SKM-1 treated with dmso at 0.1 percent for 144 hours (cell line): ENCODE results near the gene COMT.
"Not testable (repeated sequence)": the region's sequence is repeated elsewhere in the genome, so short reads cannot be mapped to it uniquely, and the experiment has no call there.

Experiments used
- DNase-seq: peaks from one replicate; lab custom pipeline; 2025; ENCODE audit not compliant: unreplicated experiment; lab: John Stamatoyannopoulos, UW

The COMT gene

DNA sequence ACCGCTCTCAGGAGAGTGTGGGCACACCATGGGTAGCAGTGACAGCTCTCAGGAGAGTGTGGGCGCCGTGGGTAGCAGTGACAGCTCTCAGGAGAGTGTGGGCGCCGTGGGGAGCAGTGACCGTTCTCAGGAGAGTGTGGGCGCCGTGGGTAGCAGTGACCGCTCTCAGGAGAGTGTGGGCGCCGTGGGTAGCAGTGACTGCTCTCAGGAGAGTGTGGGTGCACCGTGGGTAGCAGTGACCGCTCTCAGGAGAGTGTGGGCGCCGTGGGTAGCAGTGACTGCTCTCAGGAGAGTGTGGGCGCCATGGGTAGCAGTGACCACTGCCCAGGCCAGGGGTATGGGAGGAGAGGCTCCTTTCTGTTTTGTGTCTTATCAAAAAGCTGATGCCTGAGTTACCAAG, 33.7 kb upstream of the COMT start:
- DNase-seq, result not testable (repeated sequence)

DNA sequence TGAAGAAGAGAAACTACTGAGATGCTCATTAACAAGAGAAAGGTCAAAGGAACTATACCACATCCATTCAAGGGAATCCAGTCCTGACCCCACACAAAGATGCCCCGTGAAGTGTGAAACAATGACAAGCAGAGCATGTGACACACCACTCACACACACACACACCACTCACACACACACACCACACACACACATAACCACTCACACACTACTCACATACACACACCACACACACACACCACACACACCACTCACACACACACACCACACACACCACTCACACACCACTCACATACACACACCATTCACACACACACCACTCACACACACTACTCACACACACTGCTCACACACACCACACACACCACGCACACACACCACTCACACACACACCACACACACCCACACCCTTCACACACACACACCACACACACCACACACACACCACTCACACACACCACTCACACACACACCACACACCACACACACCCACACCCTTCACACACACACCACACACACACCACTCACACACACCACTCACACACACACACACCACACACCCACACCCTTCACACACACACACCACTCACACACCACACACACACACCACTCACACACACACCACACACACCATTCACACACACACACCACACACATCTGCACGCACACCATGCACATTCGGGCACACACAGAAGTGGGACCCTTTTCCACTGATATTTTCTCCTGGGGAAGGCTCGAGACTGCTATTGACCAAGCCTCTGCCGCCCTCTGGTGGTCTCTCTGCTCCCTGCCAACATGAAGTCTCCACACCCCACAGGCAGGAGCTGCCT, 32.0 kb upstream of the COMT start:
- DNase-seq, result peak; percentile 62

DNA sequence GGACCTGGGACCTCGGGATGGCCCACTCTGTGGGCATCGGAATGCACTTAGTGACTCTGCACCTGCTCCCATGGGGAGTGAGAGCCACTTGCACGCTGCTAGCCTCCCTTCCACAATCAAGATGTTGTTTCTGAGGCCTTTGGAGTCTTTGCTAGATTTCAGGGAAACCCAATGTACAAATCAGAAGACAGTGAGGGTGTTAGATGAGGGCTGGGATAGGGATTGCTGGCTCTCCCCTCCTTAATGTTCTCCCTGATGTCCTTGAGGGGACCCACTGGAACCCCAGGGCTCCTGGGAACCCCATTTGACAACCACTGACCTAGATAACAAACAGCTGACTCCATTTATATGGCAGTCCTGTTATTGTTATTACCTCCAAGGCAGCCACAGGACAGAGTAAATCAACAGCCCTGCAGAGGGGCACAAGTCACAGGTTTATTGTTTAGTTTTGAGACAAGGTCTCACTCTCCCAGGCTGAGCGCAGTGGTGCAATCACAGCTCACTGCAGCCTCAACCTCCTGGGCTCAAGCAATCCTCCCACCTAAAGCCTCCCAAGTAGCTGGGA, 31.3 kb upstream of the COMT start:
- DNase-seq, result no peak

DNA sequence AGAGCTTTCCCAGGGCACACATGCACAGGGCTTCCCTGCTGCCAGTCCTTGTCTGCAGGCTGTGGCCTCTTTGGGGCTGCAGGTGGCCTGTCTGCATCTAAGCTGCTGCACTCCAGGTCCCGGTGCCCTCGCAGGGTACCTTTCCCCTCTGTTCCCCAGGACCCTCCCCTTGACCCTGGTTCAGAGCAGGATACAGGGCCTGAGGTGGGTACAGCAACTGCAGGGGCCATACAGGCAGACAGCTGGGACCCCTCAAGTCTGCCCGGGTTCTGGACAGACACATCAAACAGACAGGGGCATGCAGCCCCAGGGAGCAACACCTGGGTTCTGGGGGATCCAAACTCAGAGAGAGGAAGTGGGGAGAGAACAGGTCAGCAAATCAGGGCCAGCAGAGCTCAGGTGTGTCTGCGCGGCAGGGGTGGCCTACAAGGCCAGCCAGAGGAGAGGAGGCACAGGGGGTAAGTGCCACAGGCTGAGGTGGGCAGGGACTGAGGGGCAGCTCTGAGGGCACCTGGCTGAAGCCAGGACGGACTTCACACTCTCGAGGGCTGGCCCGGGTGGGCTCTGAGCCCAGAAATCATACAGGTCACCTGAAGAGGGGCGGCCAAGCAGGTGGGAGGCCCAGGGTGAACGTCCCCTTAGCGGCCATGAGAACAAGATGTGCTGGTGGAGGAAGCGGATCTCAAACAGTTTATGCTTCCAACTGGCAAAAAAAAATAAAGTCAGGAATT, 29.9 kb upstream of the COMT start:
- no peak for DNase-seq

DNA sequence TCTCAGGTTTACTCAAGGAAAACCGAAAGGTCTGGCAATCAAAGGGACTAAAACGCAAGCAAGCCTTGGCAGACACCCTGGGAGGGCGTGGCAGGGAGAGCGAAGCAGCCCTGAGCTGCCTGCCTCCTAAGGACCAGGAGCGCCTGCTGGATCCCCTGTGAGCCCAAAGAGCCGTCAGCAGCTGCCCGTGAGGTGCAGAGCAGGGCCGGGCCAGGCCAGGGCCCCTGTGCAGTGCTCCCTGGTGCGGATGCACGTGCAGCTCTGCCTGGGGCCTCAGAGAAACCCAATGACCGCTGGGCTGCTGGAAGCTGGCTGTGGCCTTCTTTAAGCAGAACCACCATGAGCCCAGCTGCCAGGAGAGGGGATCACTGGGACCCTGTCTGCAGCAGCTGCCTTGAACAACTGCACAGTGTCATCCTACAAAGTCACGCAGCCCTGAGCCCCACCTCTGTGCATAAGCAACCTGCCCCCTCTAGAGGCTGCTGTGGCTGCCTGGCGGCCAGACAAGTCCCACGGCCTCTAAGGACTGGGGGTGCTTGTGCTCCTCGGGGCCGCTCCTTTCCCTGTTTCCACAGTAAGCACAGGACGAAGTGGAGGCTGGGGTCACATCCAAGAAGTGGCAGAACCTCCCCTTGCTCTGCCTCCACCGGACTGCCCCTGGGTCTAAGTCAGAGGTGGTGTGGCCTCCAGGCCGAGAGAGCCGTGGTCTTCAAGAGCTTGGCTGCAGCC, 29.1 kb upstream of the COMT start:
- DNase-seq, result no peak

DNA sequence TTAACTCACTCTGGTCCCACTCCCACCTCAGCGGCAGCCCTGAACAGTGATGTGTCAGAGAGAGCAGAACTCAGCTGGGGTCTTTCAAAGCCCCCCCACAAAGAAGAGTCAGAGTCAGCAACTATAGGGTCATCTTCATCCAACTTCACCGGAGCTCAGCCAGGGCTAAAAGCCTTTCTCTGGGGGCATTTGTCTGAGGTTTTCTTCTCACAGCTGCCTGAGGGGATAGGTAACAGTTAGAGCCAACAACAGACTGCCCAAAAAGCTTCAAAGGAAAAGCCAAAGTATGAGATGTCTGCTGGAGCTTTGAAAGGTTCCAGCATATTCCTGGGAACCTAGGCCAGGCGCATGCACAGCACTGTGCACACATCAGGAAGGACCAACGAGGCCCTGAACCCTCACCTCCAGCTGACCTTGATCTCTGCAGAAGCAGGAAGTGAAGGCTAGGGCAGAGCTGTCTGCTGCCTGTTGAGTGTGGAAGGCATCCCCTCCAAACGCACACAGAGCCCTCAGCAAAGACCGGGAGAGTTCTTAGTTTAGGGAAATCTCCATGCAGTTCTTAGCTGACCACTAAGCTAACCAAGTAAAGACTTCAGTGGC, 28.1 kb upstream of the COMT start:
- no peak for DNase-seq

DNA sequence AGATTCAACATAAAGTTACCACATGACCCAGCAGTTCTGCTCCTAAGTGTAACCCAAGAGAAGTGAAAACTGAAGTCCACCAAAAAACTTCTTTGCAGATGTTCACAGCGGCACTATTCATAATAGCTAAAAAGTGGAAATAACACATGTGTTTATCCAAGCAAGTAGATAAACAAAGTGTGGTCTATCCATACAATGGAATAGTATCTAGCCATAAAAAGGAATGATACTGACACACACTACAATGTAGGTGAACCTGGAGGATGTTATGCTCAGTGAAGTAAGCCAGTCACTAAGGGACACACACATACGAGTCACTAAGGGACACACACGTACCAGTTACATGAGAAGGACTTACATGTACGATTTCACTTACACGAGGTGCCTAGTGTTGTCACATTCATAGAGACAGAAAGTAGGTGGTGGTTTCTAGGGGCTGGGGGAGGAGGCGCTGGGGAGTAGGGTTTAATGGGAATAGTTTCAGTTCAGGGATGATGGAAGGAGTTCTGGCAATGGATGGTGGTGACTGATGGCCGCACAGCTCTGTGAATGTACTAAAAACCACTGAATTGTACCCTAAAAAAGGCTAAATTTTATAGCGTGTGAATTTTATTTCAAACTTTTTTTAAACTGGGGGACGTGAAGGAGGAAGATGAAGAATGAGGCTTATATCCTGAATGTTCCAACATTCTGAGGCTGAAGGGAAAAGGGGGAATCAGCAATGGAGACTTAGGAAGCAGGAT, 27.2 kb upstream of the COMT start:
- no peak for DNase-seq

DNA sequence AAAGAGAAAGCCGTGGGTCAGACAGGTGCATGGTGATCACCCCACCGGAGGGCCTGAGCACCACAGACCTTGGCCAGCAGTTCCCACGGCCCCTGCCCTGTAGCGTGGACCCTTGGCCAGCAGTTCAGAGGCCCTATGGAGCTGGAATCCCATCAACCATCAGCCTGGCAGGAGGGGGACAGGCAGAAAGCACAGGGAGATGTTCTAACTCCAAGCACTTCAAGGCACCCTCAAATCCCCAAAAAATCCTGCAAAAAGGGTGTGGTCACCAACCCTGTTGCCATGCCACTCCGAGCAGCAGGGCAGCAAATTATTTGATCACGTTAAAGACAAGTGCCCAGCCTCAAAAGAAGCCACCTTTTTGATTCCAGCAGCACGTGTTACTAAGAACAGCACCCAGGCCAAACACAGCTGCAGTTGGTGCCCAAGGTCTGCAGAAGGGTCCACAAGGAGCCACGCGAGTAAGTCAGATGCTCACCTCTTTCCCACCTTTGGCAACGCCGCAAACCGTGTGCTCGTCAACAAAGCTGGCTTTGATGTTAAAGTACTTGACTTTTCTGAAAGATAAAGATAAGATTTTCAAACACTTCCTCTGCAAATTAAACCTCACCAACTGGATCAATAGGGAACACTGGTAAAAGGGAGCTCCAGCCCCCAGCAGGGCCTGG, 26.2 kb upstream of the COMT start:
- DNase-seq, result no peak

DNA sequence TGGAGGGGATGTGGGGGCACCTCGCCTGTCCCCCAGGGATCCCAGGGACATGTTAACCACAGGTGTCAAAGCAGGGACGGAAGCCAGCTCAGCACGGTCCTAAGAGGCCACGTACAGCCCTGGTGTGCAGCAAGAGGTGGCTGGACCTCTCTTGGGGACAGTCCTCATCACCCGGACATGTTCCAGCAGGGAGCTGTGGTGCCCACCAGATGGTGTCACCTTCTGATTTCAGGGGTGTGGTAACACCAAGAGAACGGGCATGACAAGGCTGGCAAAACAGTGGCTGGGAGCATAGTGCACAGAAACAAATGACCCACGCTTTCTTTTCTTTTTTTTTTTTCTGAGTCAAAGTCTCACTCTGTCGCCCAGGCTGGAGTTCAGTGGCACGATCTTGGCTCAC, 25.6 kb upstream of the COMT start:
- DNase-seq, result no peak

DNA sequence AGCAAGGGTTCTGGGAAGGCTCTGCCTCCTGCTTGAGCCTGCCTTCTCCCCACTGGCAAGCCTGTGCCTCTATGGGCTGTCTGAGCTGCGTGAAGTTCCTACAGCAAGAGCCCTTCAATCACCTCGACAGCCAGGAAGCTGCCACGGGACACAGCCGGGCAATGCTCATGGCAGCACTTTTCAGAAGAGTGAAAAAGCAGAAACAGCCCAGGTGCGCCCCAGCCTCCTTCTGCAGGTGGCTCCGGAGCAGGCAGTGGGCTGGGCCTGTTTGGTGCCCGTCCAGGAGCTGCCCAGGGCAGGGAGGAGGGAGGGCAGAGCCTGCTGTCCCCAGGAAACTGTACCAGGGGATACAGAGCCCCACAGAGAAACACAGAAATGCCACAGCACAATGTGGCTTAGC, 24.6 kb upstream of the COMT start:
- DNase-seq, result no peak

DNA sequence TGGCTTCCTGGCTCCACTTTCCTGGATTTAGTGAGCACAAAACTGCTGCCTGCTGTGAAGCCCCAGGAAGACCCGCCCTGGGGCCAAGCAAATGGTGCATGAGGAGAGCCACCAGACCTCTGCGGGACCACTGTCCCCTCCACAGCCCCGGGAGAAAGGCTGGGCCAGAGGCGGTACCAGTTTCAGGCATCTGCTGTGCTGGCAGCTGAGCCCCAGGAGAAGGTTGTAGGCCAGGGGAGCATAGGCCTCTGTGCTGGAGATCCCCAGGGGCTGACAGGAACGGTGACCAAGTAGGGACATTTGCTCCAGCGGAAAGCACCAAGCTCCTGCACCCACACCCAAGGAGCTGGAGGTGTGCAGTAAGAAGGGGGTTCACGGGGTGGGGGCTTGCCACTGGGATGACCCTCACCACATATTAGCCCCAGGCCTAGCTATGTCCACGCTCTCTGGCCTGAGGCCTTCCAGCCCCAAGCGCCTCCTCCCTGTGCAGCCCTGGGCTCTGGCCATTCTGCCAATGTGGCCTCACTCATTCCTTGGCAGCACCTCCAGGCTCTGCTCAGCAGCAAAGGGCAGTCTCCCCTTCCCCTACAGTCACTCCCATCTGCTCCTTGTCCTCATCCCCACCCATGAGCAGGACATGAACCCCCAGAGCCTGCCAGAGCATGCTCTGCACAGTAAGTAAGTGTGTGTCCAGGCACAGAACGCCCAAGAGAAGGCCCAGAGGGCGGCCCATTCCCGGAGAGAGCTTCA, 24.0 kb upstream of the COMT start:
- DNase-seq, result no peak

DNA sequence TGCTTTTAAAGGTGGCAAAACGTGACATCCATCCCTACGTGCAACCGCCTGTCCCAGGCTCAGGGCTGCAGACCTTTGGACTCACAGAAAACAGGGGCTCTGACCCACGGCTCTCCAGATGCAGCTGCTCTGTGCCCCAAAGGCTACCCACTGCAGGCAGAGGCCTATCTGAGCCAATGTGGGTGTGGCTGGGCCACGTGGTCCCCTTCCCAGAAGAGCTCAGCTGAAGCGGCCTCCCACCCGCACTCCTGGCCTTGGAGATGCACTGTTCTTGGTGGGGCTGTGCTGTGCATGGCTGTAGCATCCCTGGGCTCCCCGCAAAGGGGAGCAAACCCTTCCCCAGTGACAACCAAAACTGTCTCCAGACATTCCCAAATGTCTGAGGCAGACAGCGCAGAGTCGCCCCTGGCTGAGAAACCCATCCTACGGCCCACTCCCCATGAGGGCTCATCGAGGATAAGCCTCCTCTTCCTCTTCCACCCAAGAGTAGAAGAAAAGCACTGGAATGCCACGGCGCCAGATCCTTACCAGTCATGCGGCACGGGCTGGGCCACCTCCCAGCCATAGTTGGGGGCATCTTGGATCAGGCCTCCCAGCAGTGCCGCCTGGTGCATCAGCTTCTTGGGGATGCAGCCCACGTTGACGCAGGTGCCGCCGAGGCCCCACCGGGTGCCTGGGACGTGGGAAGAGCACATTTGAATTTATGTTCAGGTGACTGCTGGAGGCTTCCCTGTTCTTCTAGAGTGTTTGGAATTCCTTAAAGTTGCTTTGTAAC, 23.1 kb upstream of the COMT start:
- DNase-seq, result no peak

DNA sequence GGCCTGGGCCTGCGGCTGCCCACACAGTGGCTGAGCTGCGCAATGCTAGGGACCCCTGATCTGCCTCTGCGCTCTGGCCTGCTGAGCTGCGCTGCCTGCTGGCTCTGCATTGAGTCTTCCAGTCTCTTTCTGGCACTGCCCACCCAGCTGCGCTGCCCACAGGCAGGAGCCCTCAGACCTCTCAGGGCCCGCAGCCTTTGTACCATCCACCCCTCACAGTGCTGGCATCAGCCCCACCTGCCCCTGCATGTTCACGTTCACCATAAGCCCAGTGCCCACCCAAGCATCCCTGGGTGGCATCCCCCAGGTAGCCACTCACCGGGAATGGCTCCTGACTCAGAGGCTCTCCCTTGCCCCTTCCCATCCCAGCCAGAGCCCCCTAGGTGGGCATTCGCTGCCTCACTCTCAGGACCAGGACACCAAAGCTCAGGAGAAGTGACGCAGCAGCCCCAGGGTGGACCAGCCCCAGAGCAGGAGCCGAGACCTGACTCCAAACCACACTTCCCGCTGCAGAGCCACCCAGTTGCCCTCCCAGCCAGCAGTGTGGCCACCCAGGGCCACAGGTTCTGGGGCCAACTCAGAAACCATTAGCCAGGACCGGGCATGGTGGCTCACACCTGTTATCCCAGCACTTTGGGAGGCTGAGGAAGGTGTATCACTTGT, 21.7 kb upstream of the COMT start:
- DNase-seq, result no peak

DNA sequence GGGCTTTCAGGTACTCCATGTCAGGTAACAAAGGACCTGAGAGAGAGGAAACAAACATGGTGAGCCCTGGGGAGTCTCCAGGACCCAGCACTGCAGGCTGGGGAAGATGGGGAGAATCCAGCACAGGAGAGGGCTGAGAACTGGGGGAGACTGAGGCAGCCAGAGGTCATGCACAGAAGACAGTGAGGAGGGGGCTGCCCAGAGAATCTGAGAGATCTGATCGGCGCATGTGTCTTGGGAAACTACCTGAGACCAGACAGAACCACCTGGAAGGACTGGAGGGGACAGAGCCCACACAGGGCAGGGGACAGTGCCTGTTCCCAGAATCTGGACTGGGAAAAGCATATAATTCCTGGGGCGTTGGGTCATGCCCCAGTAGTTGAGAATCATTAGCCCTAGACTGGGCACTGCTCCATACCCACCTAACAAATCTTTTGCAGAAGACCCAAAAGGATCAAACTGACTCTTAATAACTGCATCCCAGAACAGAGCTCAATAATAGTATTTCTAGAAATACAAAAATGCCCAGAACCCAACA, 20.0 kb upstream of the COMT start:
- DNase-seq, result no peak

DNA sequence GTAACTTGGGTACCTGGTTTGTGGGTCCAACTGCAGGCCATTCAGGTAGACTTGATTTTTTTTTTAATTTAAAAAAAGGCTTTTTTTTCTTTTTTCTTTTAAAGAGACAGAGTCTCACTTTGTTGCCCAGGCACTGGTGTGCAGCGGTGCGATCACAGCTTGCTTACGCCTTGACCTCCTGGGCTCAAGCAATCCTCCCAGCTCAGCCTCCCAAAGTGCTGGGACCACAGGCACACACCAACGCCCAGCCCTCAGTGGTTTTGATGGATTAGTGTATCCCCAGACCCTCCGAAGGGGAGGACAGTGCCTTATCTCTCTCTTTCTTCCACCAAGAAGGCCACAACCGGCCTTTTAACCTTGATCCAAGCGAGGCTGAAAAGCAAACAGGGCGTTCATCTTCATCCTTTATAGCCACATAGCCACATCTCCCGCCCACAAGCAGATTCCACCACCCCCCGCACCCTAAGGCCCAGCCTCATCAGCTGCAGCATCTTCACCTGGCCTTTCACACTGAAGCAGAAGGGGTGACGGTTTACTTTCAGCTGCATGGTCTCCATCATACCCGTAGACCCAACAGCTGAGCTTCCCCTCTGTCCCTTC, 17.6 kb upstream of the COMT start:
- no peak for DNase-seq

DNA sequence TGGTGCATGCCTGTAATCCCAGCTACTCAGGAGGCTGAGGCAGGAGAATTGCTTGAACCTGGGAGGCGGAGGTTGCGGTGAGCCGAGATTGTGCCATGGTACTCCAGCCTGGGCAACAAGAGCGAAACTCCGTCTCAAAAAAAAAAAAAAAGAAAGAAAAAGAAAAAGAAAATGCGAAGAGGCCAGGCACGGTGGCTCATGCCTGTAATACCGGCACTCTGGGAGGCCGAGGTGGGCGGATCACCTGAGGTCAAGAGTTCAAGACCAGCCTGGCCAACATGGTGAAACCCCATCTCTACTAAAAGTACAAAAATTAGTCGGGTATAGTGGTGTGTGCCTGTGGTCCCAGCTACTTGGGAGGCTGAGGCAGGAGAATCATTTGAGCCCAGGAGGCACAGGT, 15.5 kb upstream of the COMT start:
- DNase-seq, result not testable (repeated sequence)

DNA sequence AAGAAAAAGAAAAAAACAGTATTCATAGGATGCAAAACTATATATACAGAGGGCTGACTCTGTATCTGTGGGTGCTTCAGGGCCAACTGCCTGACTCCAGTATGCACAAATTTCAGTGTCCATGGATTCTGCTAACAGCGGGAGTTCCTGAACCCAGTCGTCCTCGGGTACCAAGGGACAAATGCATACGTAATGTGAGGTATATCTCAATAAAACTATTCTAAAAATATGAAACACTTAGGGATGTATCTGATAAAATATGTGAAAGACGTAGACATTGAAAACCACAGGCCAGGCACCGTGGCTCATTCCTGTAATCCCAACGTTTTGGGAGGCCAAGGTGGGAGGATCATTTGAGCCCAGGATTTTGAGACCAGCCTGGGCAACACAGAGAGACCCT, 13.9 kb upstream of the COMT start:
- no peak for DNase-seq
